Skin epidermis (tissue), 12 donors: ENCODE results near the gene IL2.

Source experiments
- H3K27ac ChIP-seq, 21 experiments: fragments of 200-600 bp; sonication (generic) in 11 of 21; one replicate each; pipeline ENCODE4 v1.5.0; 2020; ENCODE audit warnings: mild to moderate bottlenecking in 3 of 21, inconsistent platforms in 2 of 21, moderate library complexity in 2 of 21
- H3K4me3 ChIP-seq, 7 experiments: fragments of 200-600 bp; sonication (generic) in 2 of 7; one replicate each; pipeline ENCODE4 v1.5.0; 2020; ENCODE audit warnings: inconsistent platforms in 2 of 7, mild to moderate bottlenecking in 2 of 7, moderate library complexity in 1 of 7

The IL2 gene

GRCh38 chr4:122403861-122404260 lies 52.7 kb downstream of the IL2 start:
- Histone ChIP-seq H3K4me3 (no peak overlapping the region), H3K27ac (no peak overlapping the region)
